WERI-Rb-1 (cell line): ENCODE results near the gene TNNT1.
"Not testable (repeated sequence)": the region's sequence is repeated elsewhere in the genome, so short reads cannot be mapped to it uniquely, and the experiment has no call there.

Experiments
- DNase-seq: peaks from one replicate; pipeline ENCODE4 v3.0.0-alpha.2; 2020
- H3K27ac ChIP-seq: fragments of 250-450 bp; sonication (Bioruptor Pico); 2 replicates; pipeline ENCODE4 v1.5.1; 2020; ENCODE audit warnings: mild to moderate bottlenecking, moderate library complexity
- H3K27me3 ChIP-seq: fragments of 250-450 bp; sonication (Bioruptor Pico); 2 replicates; pipeline ENCODE4 v1.5.1; 2021; ENCODE audit warnings: mild to moderate bottlenecking, low read depth, moderate library complexity; ENCODE audit not compliant: insufficient read depth, severe bottlenecking
- H3K36me3 ChIP-seq: fragments of 250-450 bp; sonication (Bioruptor Pico); 2 replicates; pipeline ENCODE4 v1.5.1; 2020; ENCODE audit warnings: mild to moderate bottlenecking, moderate library complexity
- H3K4me3 ChIP-seq: 2 replicates; pipeline ENCODE4 v1.5.1; 2011; ENCODE audit warnings: low read depth, mild to moderate bottlenecking, control low read depth, low read length
- H3K9me3 ChIP-seq: fragments of 250-450 bp; sonication (Bioruptor Pico); 2 replicates; pipeline ENCODE4 v1.5.1; 2021; ENCODE audit warnings: mild to moderate bottlenecking, moderate library complexity; ENCODE audit not compliant: severe bottlenecking
- CTCF ChIP-seq: IDR thresholded peaks from 2 replicates; pipeline ENCODE4 v1.5.1; 2011; ENCODE audit warnings: low read depth, mild to moderate bottlenecking, control low read depth, inconsistent platforms, low read length

Gene TNNT1

GRCh38 chr19:55173186-55173713 is 24.2 kb upstream of the TNNT1 start:
- TF ChIP-seq CTCF = no peak
- Histone ChIP-seq H3K27ac (peak overlapping the region; percentile 67), H3K9me3 (peaks cover 13% of the 10 kb centered on the region), H3K4me3 (peak overlapping the region; percentile 66), H3K27me3 (no peaks in the 10 kb centered on the region), H3K36me3 (no peaks in the 10 kb centered on the region)
- DNase-seq = no peak

- no peaks in the 10 kb centered on the region for H3K36me3 ChIP-seq
- TF ChIP-seq CTCF = no peak
- H3K4me3 ChIP-seq = peak overlapping the region; percentile 66
- DNase-seq = no peak
- H3K27ac ChIP-seq = no peak overlapping the region; the same call in 1 of the 2 replicates
- peaks cover 11% of the 10 kb centered on the region for H3K9me3 ChIP-seq
- no peaks in the 10 kb centered on the region for H3K27me3 ChIP-seq
Observed at GRCh38 chr19:55172741-55173140, 23.7 kb upstream of the TNNT1 start.

- not testable (repeated sequence) for H3K36me3 ChIP-seq, H3K4me3 ChIP-seq, DNase-seq, H3K27me3 ChIP-seq, H3K27ac ChIP-seq
- peaks cover 11% of the 10 kb centered on the region for H3K9me3 ChIP-seq
Observed at GRCh38 chr19:55172318-55172717, 23.3 kb upstream of the TNNT1 start.

GRCh38 chr19:55171440-55171839 is 22.4 kb upstream of the TNNT1 start:
- TF ChIP-seq CTCF = no peak
- Histone ChIP-seq H3K4me3 (no peak overlapping the region), H3K36me3 (no peaks in the 10 kb centered on the region), H3K9me3 (peaks cover 11% of the 10 kb centered on the region), H3K27me3 (no peaks in the 10 kb centered on the region), H3K27ac (no peak overlapping the region)
- no peak for DNase-seq

GRCh38 chr19:55169136-55169535 is 20.1 kb upstream of the TNNT1 start:
- TF ChIP-seq CTCF = no peak
- Histone ChIP-seq H3K36me3 (no peaks in the 10 kb centered on the region), H3K27me3 (no peaks in the 10 kb centered on the region), H3K4me3 (no peak overlapping the region), H3K9me3 (no peaks in the 10 kb centered on the region), H3K27ac (no peak overlapping the region)
- no peak for DNase-seq

- Histone ChIP-seq H3K27me3 (peaks cover under 1% of the 10 kb centered on the region), H3K27ac (peak within 1 kb of the TSS; percentile 90), H3K36me3 (no peaks in the 10 kb centered on the region), H3K9me3 (no peaks in the 10 kb centered on the region), H3K4me3 (peak within 1 kb of the TSS; percentile 52)
- no peak for TF ChIP-seq CTCF
- DNase-seq = peak; percentile 98
Observed at GRCh38 chr19:55166530-55167268, 17.7 kb upstream of the TNNT1 start, which contains the start of gene DNAAF3. Gene DNAAF3 (minus strand): TSS chr19:55166613. CDS start chr19:55166413, 200 bp downstream.
